GM18498 (cell line): ENCODE results near the gene FLT1.

Experiments
- ATAC-seq: cut with Tn5 transposase; IDR thresholded peaks from one replicate; pipeline ENCODE4 v1.9.1; 2021; ENCODE audit warnings: mild to moderate bottlenecking, moderate library complexity; ENCODE audit not compliant: unreplicated experiment

The FLT1 gene

GRCh38 chr13:28463481-28463880, 31.4 kb downstream of the FLT1 start:
- ATAC-seq, result no peak

DNA sequence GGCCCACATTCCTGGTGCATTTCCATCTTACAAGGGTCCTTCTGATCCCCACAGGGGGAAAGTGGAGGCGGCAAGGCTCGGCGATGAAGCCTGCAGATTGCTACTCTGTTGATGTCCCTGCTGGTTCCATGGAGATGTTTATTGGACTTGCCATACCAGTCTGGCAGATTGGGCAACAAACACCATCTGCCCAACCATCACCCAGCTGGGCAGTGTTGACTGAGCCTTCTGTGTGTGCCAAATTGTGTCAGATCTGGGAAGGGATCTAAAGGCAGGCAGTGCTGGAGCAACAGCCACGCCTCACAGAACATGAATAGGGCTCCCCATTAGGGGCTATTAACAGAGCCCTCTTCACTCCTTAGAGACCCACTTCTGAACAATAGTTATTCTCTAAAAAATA, 35.0 kb downstream of the FLT1 start:
- no peak for ATAC-seq

DNA sequence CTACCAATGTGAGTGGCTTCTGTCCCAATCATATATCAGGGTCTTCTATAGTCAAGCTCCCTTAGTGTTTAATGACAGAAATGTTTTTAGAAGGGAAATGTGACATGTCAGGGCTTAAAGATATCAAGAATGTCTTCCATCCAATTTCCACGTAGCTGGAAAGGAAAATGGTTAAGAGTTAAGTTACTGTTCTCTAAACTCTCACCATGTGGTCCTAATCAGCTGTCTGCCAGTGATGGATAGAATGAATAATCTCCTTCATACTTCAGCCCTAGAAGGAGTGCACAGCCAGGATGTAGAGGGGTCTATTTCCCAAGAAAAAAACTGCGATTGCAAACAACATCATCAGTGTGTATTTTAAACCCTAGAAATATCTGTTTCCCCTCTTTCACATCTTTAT, 36.3 kb downstream of the FLT1 start:
- ATAC-seq, result no peak

- no peak for ATAC-seq
Measured at GRCh38 chr13:28458051-28458450, 36.9 kb downstream of the FLT1 start.

- ATAC-seq, result no peak
Measured at GRCh38 chr13:28457521-28457920, 37.4 kb downstream of the FLT1 start.

DNA sequence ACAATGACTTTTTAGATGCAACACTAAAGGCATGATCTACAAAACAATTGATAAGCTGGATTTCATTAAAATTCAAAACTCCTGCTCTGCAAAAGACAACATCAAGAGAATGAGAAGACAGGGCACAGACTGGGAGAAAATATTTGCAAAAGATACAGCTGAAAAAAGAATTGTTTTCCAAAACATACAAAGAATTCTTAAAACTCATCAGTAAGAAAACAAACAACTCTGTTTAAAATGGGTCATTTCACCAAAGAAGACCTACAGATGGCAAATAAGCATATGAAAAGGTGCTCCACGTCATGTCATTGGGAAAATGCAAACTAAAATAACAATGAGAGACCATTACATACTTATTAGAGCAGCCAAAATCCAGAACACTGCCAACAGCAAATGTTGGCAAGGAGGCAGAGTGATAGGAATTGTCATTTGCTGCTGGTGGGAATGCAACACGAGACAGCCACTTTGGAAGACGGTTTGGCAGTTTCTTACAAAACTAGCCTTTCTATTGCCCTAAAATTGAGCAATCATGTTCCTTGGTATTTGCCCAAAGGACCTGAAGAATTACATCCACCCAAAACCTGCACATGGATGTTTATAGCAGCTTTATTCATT, 39.2 kb downstream of the FLT1 start:
- no peak for ATAC-seq

DNA sequence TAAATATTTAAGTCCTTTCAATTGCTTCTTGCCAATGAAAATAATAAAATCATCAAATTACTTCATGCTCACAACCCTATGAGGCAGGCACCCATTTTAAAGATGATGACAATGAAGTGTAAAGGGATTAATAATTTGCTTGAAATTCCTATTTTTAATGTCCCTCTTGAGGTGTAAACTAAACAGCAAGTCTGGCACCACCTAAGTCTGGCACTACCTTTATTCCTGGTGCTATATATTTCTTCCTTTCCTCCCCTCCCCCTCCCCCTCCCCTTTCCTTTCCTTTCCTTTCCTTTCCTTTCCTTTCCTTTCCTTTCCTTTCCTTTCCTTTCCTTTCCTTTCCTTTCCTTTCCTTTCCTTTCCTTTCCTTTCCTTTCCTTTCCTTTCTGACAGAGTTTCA, 42.2 kb downstream of the FLT1 start:
- ATAC-seq, result no peak

DNA sequence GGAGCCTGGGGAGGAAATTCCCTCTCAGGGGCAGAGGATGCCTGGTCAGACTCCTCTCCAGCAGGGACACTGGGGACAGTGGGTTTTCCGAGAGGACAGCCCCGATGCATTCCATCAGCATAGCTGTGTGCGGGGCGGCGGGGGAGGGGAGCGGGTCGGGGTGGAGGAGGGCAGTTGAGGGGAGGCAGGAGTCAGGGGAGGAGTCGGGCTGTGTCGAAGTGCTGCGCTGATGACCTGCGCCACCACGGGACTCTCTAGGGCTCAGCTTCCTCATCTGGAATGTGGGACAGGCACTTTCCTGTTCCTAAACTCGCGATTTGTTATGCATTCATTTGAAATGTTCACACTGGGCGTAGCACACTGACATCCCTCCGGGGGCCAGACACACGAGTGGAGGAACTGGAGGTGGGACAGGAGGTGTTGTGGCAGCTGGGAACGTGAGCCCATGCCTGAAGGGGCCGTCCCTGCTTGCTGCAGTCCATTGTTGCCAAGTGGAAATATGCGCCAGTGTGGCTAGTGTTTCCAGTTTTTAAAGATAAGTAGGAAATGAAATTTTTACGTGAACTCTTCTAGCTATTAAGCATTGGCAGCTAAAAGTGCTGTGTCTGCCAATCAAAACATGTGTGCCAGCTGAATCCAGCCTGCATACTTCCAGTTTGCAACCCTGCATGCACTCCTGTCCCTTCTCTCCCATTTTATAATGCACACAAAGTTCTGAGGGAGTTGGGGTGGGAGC, 43.3 kb downstream of the FLT1 start:
- ATAC-seq, result no peak

GRCh38 chr13:28449826-28450773, 44.8 kb downstream of the FLT1 start:
- peak; percentile 51 for ATAC-seq

GRCh38 chr13:28448651-28449358, 46.1 kb downstream of the FLT1 start:
- ATAC-seq, result no peak

DNA sequence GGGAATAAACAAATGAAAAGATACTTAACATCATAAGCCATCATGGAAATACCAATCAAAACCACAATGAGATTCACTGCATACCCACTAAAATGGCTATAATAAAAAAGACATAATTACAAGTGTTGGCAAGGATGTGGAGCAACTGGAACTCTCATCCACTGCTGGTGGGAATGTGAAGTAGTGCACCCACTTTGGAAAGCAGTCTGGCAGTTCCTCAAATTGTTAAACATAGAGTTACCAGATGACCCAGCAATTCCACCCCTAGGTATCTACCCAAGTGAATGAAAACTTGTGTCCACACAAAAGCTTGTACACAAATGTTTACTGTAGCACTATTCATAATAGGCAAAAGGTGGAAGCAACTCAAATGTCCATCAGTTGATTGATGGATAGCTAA, 46.9 kb downstream of the FLT1 start:
- no peak for ATAC-seq

DNA sequence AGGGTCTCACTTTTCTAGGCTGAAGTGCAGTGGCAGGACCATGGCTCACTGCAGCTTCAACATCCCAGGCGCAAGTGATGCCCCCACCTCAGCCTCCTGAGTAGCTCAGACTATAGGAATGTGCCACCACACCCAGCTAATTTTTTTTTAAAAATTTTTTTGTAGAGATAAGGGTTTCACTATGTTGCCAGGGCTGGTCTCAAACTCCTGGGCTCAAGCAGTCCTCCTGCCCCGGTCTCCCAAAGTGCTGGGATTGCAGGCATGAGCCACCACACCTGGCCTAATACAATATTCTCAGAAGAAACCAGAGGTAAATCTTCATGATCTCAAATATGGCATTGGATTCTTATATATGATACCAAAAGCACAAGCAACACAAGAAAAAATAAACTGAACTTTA, 47.7 kb downstream of the FLT1 start:
- ATAC-seq, result no peak

- no peak for ATAC-seq
Measured at GRCh38 chr13:28442839-28443238, 52.1 kb downstream of the FLT1 start.

GRCh38 chr13:28441529-28441928, 53.4 kb downstream of the FLT1 start:
- ATAC-seq, result no peak

- ATAC-seq, result no peak
Measured at GRCh38 chr13:28440774-28441504, 54.0 kb downstream of the FLT1 start.

DNA sequence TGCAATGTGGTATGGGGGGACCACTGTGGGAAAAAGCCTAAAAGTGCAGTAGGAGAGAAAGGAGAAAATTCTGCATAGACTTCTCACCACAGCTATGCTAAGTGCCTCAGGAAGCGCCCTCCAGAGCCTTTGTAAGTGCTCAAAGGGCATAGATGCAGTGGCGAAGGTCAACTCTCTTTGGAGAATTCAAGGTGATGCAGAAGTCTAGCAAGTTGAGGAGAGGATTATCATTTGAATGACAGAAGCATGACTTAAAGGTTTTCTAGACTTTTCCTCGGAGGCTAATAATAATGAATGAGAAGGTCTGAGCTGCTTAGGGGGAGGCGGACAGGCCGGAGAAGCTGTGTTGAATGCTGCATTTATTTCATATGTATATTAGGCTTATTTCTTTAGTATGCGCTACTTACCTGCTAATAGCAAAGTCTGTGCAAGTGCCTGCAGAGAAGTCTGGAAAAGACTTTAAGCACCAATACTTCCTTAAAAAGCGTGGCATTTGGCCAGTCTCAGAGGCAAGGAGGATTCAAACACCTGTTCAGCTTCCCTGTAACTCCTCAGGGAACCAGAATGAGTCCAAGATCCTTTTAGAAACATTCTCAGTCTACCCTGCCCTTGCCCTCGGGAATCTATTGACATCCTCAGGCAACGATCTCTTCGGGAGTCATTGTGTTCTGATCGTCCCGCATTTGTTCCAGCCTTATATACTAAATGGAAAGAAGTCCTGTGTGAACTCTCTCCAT, 56.2 kb downstream of the FLT1 start:
- no peak for ATAC-seq

DNA sequence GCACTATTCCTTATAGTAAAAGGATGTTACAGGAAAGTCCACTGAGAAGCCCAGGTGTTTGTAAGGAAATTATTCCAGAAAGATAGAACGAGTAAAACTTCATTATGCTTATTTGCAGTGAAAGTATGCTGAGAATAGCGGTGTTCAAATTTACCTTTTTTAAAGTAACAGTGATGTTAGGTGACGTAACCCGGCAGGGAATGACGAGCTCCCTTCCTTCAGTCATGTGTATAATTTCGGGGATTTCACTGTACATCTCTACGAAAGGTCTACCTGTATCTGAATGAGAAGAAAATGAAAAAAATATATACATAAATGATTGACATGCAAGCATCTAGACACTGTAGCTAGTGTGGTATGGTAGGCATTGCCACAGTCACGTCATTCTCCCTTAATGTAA, 56.9 kb downstream of the FLT1 start:
- no peak for ATAC-seq

GRCh38 chr13:28435917-28436316, 59.0 kb downstream of the FLT1 start:
- ATAC-seq, result no peak

- ATAC-seq, result no peak
Measured at GRCh38 chr13:28434926-28435325, 60.0 kb downstream of the FLT1 start.
